ENCODE results near the gene ARHGEF9. TPM values are rescaled to one million over a fixed set of nuclear protein-coding genes. Genes with fewer than 3 reads are reported as not detected.

Gene ARHGEF9
- total RNA-seq, 1 experiment from 2014 or later, result 25.6 TPM

DNA sequence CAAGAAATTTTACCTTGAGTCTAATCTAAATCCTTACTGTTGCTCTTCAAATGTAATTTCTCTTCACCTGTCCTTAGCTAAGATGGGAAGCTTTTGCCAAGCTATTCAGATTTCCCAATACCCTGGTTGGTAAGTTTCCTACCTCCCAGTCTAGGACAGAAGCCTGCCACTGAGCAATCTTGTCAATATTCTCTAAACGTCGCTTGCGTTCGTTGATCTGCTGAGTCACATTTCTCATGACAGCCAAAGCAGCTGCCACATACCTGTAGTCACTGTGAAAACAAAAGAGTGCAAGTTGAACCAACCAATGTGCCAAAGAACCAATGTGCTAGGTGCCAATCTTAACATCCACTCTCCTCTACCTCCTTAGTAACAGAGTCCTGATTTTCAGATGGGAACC lies 111.1 kb downstream of the ARHGEF9 start:
- no peaks in the 10 kb centered on the region for H3K4me1 ChIP-seq (ENCODE audit: low read length)
- H3K36me3 ChIP-seq (ENCODE audit: insufficient read depth, low read length), result 0 out of 2 replicates have a peak, but pooled peaks cover 6% of the 10 kb centered on the region
- DNase-seq, result no peak
- no peak overlapping the region for H3K4me3 ChIP-seq (ENCODE audit: low read length)
- H2AFZ ChIP-seq (ENCODE audit: low read length), result no peak overlapping the region
- H3K9ac ChIP-seq (ENCODE audit: low read length), result no peak overlapping the region
- no peaks in the 10 kb centered on the region for H4K20me1 ChIP-seq (ENCODE audit: insufficient read depth, low read depth, low read length)
- no peak overlapping the region for H3K4me2 ChIP-seq (ENCODE audit: low read depth, low read length, poor library complexity, severe bottlenecking)
- no peaks in the 10 kb centered on the region for H3K79me2 ChIP-seq (ENCODE audit: low read length)
- H3K27me3 ChIP-seq (ENCODE audit: low read length), result no peaks in the 10 kb centered on the region
- H3K27ac ChIP-seq (ENCODE audit: low read length), result no peak overlapping the region
- H3K9me3 ChIP-seq (ENCODE audit: low read length), result no peaks in the 10 kb centered on the region
- no peaks in the 10 kb centered on the region for H3K9me2 ChIP-seq (replicated peaks; ENCODE audit: insufficient read depth, low read length)

GRCh38 chrX:63664741-63665140 lies 120.3 kb downstream of the ARHGEF9 start:
- no peaks in the 10 kb centered on the region for H3K9me2 ChIP-seq (replicated peaks; ENCODE audit: insufficient read depth, low read length)
- no peaks in the 10 kb centered on the region for H3K9me3 ChIP-seq (ENCODE audit: low read length)
- H3K4me3 ChIP-seq (ENCODE audit: low read length), result no peak overlapping the region
- H3K27me3 ChIP-seq (ENCODE audit: low read length), result no peaks in the 10 kb centered on the region
- DNase-seq, result no peak
- H3K4me1 ChIP-seq (ENCODE audit: low read length), result no peaks in the 10 kb centered on the region
- H3K4me2 ChIP-seq (ENCODE audit: low read depth, low read length, poor library complexity, severe bottlenecking), result no peak overlapping the region
- no peaks in the 10 kb centered on the region for H4K20me1 ChIP-seq (ENCODE audit: insufficient read depth, low read depth, low read length)
- H3K9ac ChIP-seq (ENCODE audit: low read length), result no peak overlapping the region
- no peak overlapping the region for H2AFZ ChIP-seq (ENCODE audit: low read length)
- H3K27ac ChIP-seq (ENCODE audit: low read length), result no peak overlapping the region
- no peaks in the 10 kb centered on the region for H3K79me2 ChIP-seq (ENCODE audit: low read length)
- H3K36me3 ChIP-seq (ENCODE audit: insufficient read depth, low read length), result 0 out of 2 replicates have a peak, but pooled peaks cover 3% of the 10 kb centered on the region

DNA sequence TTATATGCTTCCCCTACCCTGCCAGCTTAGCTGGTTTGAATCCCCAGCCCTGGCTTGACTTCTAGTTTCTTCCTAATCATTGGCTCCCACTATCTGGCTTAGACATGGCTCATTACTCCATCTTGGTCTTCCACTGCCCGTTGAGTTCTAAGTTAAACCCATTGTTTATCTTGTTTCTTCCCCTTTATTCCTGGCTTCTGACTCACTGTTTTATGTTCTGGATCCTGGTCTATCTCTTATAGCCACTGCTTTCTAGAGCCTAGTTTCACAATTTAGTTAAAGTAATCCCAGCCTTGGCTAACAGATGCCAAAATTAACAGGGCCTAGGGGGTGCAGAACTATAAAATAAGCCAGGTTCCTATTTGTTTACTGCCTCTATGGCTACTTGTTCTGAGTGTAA lies 120.9 kb downstream of the ARHGEF9 start:
- Histone ChIP-seq H3K79me2 (ENCODE audit: low read length) (no peaks in the 10 kb centered on the region), H3K9me2 (replicated peaks; ENCODE audit: insufficient read depth, low read length) (no peaks in the 10 kb centered on the region), H3K36me3 (ENCODE audit: insufficient read depth, low read length) (0 out of 2 replicates have a peak, but pooled peaks cover under 1% of the 10 kb centered on the region), H3K27me3 (ENCODE audit: low read length) (no peaks in the 10 kb centered on the region), H3K9me3 (ENCODE audit: low read length) (no peaks in the 10 kb centered on the region), H3K9ac (ENCODE audit: low read length) (no peak overlapping the region), H3K27ac (ENCODE audit: low read length) (no peak overlapping the region), H2AFZ (ENCODE audit: low read length) (no peak overlapping the region), H3K4me1 (ENCODE audit: low read length) (no peaks in the 10 kb centered on the region), H3K4me3 (ENCODE audit: low read length) (no peak overlapping the region), H3K4me2 (ENCODE audit: low read depth, low read length, poor library complexity, severe bottlenecking) (no peak overlapping the region), H4K20me1 (ENCODE audit: insufficient read depth, low read depth, low read length) (no peaks in the 10 kb centered on the region)
- DNase-seq, result no peak

GRCh38 chrX:63661676-63662075 lies 123.3 kb downstream of the ARHGEF9 start:
- H3K4me1 ChIP-seq (ENCODE audit: low read length), result no peaks in the 10 kb centered on the region
- H4K20me1 ChIP-seq (ENCODE audit: insufficient read depth, low read depth, low read length), result no peaks in the 10 kb centered on the region
- no peak overlapping the region for H3K27ac ChIP-seq (ENCODE audit: low read length)
- no peak overlapping the region for H2AFZ ChIP-seq (ENCODE audit: low read length)
- H3K9me2 ChIP-seq (replicated peaks; ENCODE audit: insufficient read depth, low read length), result no peaks in the 10 kb centered on the region
- no peaks in the 10 kb centered on the region for H3K9me3 ChIP-seq (ENCODE audit: low read length)
- no peak overlapping the region for H3K4me3 ChIP-seq (ENCODE audit: low read length)
- no peak overlapping the region for H3K9ac ChIP-seq (ENCODE audit: low read length)
- H3K4me2 ChIP-seq (ENCODE audit: low read depth, low read length, poor library complexity, severe bottlenecking), result no peak overlapping the region
- DNase-seq, result no peak
- no peaks in the 10 kb centered on the region for H3K79me2 ChIP-seq (ENCODE audit: low read length)
- 0 out of 2 replicates have a peak, but pooled peaks cover 6% of the 10 kb centered on the region for H3K36me3 ChIP-seq (ENCODE audit: insufficient read depth, low read length)
- no peaks in the 10 kb centered on the region for H3K27me3 ChIP-seq (ENCODE audit: low read length)

DNA sequence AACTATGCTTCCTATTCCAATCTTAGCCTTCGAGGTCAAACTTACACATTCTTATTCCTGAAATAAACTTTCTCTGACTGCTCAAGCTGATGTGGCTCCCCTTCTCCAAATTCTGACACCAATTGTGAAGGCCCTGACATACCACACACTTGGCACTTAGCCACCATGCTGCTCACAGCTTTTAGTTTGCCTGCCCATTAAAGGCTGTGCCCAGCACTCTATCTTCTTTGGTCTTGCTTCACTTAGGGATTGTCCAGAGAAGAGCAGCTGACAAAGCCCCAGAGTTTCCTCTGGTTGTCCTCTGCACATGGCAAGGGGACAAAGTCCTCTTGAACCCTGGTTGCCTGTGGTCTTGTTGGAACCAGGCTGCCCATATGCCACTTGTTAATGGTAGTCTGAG lies 126.1 kb downstream of the ARHGEF9 start:
- H3K9ac ChIP-seq (ENCODE audit: low read length), result no peak overlapping the region
- no peaks in the 10 kb centered on the region for H3K9me2 ChIP-seq (replicated peaks; ENCODE audit: insufficient read depth, low read length)
- DNase-seq, result no peak
- no peak overlapping the region for H3K27ac ChIP-seq (ENCODE audit: low read length)
- no peaks in the 10 kb centered on the region for H3K79me2 ChIP-seq (ENCODE audit: low read length)
- H3K27me3 ChIP-seq (ENCODE audit: low read length), result no peaks in the 10 kb centered on the region
- H3K4me3 ChIP-seq (ENCODE audit: low read length), result no peak overlapping the region
- no peaks in the 10 kb centered on the region for H4K20me1 ChIP-seq (ENCODE audit: insufficient read depth, low read depth, low read length)
- H3K36me3 ChIP-seq (ENCODE audit: insufficient read depth, low read length), result 0 out of 2 replicates have a peak, but pooled peaks cover 6% of the 10 kb centered on the region
- H3K9me3 ChIP-seq (ENCODE audit: low read length), result no peaks in the 10 kb centered on the region
- H3K4me2 ChIP-seq (ENCODE audit: low read depth, low read length, poor library complexity, severe bottlenecking), result no peak overlapping the region
- no peak overlapping the region for H2AFZ ChIP-seq (ENCODE audit: low read length)
- no peaks in the 10 kb centered on the region for H3K4me1 ChIP-seq (ENCODE audit: low read length)

- H3K36me3 ChIP-seq (ENCODE audit: insufficient read depth, low read length), result 0 out of 2 replicates have a peak, but pooled peaks cover 6% of the 10 kb centered on the region
- H2AFZ ChIP-seq (ENCODE audit: low read length), result no peak overlapping the region
- H3K27ac ChIP-seq (ENCODE audit: low read length), result no peak overlapping the region
- DNase-seq, result no peak
- H3K27me3 ChIP-seq (ENCODE audit: low read length), result no peaks in the 10 kb centered on the region
- no peaks in the 10 kb centered on the region for H3K79me2 ChIP-seq (ENCODE audit: low read length)
- H3K9me2 ChIP-seq (replicated peaks; ENCODE audit: insufficient read depth, low read length), result no peaks in the 10 kb centered on the region
- no peak overlapping the region for H3K4me2 ChIP-seq (ENCODE audit: low read depth, low read length, poor library complexity, severe bottlenecking)
- H3K4me1 ChIP-seq (ENCODE audit: low read length), result no peaks in the 10 kb centered on the region
- no peaks in the 10 kb centered on the region for H4K20me1 ChIP-seq (ENCODE audit: insufficient read depth, low read depth, low read length)
- H3K9me3 ChIP-seq (ENCODE audit: low read length), result no peaks in the 10 kb centered on the region
- H3K4me3 ChIP-seq (ENCODE audit: low read length), result no peak overlapping the region
- H3K9ac ChIP-seq (ENCODE audit: low read length), result no peak overlapping the region
Observed at GRCh38 chrX:63657821-63658220, 127.2 kb downstream of the ARHGEF9 start.

GRCh38 chrX:63656871-63657580 lies 128.0 kb downstream of the ARHGEF9 start:
- no peaks in the 10 kb centered on the region for H4K20me1 ChIP-seq (ENCODE audit: insufficient read depth, low read depth, low read length)
- H3K9me2 ChIP-seq (replicated peaks; ENCODE audit: insufficient read depth, low read length), result no peaks in the 10 kb centered on the region
- H3K27me3 ChIP-seq (ENCODE audit: low read length), result no peaks in the 10 kb centered on the region
- H3K79me2 ChIP-seq (ENCODE audit: low read length), result no peaks in the 10 kb centered on the region
- H3K36me3 ChIP-seq (ENCODE audit: insufficient read depth, low read length), result 0 out of 2 replicates have a peak, but pooled peaks cover 6% of the 10 kb centered on the region
- H3K4me1 ChIP-seq (ENCODE audit: low read length), result no peaks in the 10 kb centered on the region
- DNase-seq, result no peak
- no peak overlapping the region for H3K27ac ChIP-seq (ENCODE audit: low read length)
- no peak overlapping the region for H3K4me2 ChIP-seq (ENCODE audit: low read depth, low read length, poor library complexity, severe bottlenecking)
- H3K9me3 ChIP-seq (ENCODE audit: low read length), result no peaks in the 10 kb centered on the region
- H3K9ac ChIP-seq (ENCODE audit: low read length), result no peak overlapping the region
- H3K4me3 ChIP-seq (ENCODE audit: low read length), result no peak overlapping the region
- no peak overlapping the region for H2AFZ ChIP-seq (ENCODE audit: low read length)

GRCh38 chrX:63652086-63652765 lies 132.8 kb downstream of the ARHGEF9 start:
- Histone ChIP-seq H3K27me3 (ENCODE audit: low read length) (no peaks in the 10 kb centered on the region), H3K9me2 (replicated peaks; ENCODE audit: insufficient read depth, low read length) (no peaks in the 10 kb centered on the region), H3K9ac (ENCODE audit: low read length) (no peak overlapping the region), H3K36me3 (ENCODE audit: insufficient read depth, low read length) (no peaks in the 10 kb centered on the region), H3K4me3 (ENCODE audit: low read length) (no peak overlapping the region), H3K4me1 (ENCODE audit: low read length) (no peaks in the 10 kb centered on the region), H3K9me3 (ENCODE audit: low read length) (no peaks in the 10 kb centered on the region), H4K20me1 (ENCODE audit: insufficient read depth, low read depth, low read length) (no peaks in the 10 kb centered on the region), H3K79me2 (ENCODE audit: low read length) (no peaks in the 10 kb centered on the region), H3K27ac (ENCODE audit: low read length) (no peak overlapping the region), H3K4me2 (ENCODE audit: low read depth, low read length, poor library complexity, severe bottlenecking) (no peak overlapping the region), H2AFZ (ENCODE audit: low read length) (no peak overlapping the region)
- DNase-seq, result no peak
